B cell (primary cell): Measurements from ENCODE around the gene AGAP9. TPM values are rescaled to one million over a fixed set of nuclear protein-coding genes. Genes with fewer than 3 reads are reported as not detected.
"Not testable (repeated sequence)": the region's sequence is repeated elsewhere in the genome, so short reads cannot be mapped to it uniquely, and the experiment has no call there.

Experiments used
- ATAC-seq: fragments of 200-7000 bp; cut with Tn5 transposase; one replicate; pipeline ENCODE4 v1.10.0; 2021; ENCODE audit warnings: low read depth, mild to moderate bottlenecking, moderate number of reproducible peaks, moderate library complexity
- CTCF ChIA-PET: fragments of 350-600 bp; sonication (Branson Sonifier 250); formaldehyde crosslinking; loops from one replicate; lab custom pipeline; 2021; ENCODE audit warnings: antibody characterized with exemption, inconsistent platforms; lab: Charles Lee
- POLR2A ChIA-PET: fragments of 350-600 bp; sonication (Branson Sonifier 250); formaldehyde crosslinking; loops from one replicate; lab custom pipeline; 2021; ENCODE audit warnings: antibody characterized with exemption; lab: Charles Lee
- DNase-seq: peaks from one replicate; pipeline ENCODE4 v3.0.0; 2013
- H2AFZ ChIP-seq: 2 replicates; pipeline ENCODE4 v1.6.1; 2012; ENCODE audit warnings: mild to moderate bottlenecking, low read depth, low read length; ENCODE audit not compliant: insufficient read depth, poor library complexity, severe bottlenecking
- H3K27ac ChIP-seq, 2 donors: 1 replicate in 1 of 2; 2 replicates in 1 of 2; pipeline ENCODE4 v1.5.1; 2012 to 2013; ENCODE audit warnings: low read length in 2 of 2, mild to moderate bottlenecking in 2 of 2, moderate library complexity in 1 of 2
- H3K27me3 ChIP-seq, 4 experiments: fragments of 200-600 bp in 1 of 4; sonication (generic) in 1 of 4; replicated peaks in 1 of 4; 1 replicate in 2 of 4; 2 replicates in 2 of 4; pipeline versions ENCODE4 v1.6.1 to v1.7.0; 2013 to 2016; ENCODE audit warnings: low read length in 3 of 4, mild to moderate bottlenecking in 2 of 4, mixed read lengths in 1 of 4, moderate library complexity in 1 of 4; ENCODE audit not compliant: insufficient read depth in 4 of 4, control insufficient read depth in 3 of 4; ENCODE audit errors: control extremely low read depth in 1 of 4
- H3K36me3 ChIP-seq, 2 experiments: replicated peaks in 1 of 2; 1 replicate in 1 of 2; 2 replicates in 1 of 2; pipeline versions ENCODE4 v1.6.1 to v1.7.1; 2013; ENCODE audit warnings: low read length in 1 of 2; ENCODE audit not compliant: insufficient read depth in 2 of 2, control insufficient read depth in 1 of 2; ENCODE audit errors: control extremely low read depth in 1 of 2, extremely low read depth in 1 of 2
- H3K4me1 ChIP-seq, 2 donors: fragments of 200-600 bp in 1 of 2; sonication (generic) in 1 of 2; 1 replicate in 1 of 2; 2 replicates in 1 of 2; pipeline versions ENCODE4 v1.5.1 to v1.6.1; 2013 to 2017; ENCODE audit warnings: low read length in 2 of 2; ENCODE audit not compliant: control insufficient read depth in 2 of 2, insufficient read depth in 2 of 2
- H3K4me2 ChIP-seq: replicated peaks from 2 replicates; pipeline ENCODE3; 2012; ENCODE audit warnings: mild to moderate bottlenecking, low read depth, low read length; ENCODE audit not compliant: poor library complexity, severe bottlenecking
- H3K4me3 ChIP-seq, 5 experiments: fragments of 200-600 bp in 1 of 5; sonication (generic) in 1 of 5; 1 replicate in 3 of 5; 2 replicates in 2 of 5; pipeline versions ENCODE4 v1.5.1 to v1.7.0; 2011 to 2016; ENCODE audit warnings: low read length in 4 of 5, mild to moderate bottlenecking in 4 of 5, low read depth in 2 of 5, control low read depth in 1 of 5, moderate library complexity in 1 of 5; ENCODE audit not compliant: insufficient read depth in 1 of 5; ENCODE audit errors: control extremely low read depth in 1 of 5, extremely low read depth in 1 of 5
- H3K79me2 ChIP-seq: fragments of 200-600 bp; sonication (generic); one replicate; pipeline ENCODE4 v1.6.0; 2016; ENCODE audit warnings: low read length; ENCODE audit not compliant: control insufficient read depth, insufficient read depth
- H3K9ac ChIP-seq: fragments of 200-600 bp; sonication (generic); 2 replicates; pipeline ENCODE4 v1.6.1; 2017; ENCODE audit warnings: mild to moderate bottlenecking, low read length, moderate library complexity
- H3K9me3 ChIP-seq, 3 donors: one replicate each; pipeline versions ENCODE4 v1.6.1 to v1.7.1; 2013; ENCODE audit warnings: low read length in 2 of 3; ENCODE audit not compliant: control insufficient read depth in 2 of 3, insufficient read depth in 1 of 3; ENCODE audit errors: control extremely low read depth in 1 of 3
- H4K20me1 ChIP-seq: 2 replicates; pipeline ENCODE4 v1.6.0; 2012; ENCODE audit warnings: mild to moderate bottlenecking, low read length; ENCODE audit not compliant: insufficient read depth, control insufficient read depth, poor library complexity, severe bottlenecking
- H3K27ac Mint-ChIP-seq: one replicate; pipeline ENCODE4 v1.8.0; 2021; ENCODE audit warnings: mixed read lengths
- H3K27me3 Mint-ChIP-seq: one replicate; pipeline ENCODE4 v1.8.0; 2021; ENCODE audit warnings: mixed read lengths
- H3K4me1 Mint-ChIP-seq: one replicate; pipeline ENCODE4 v1.8.0; 2021; ENCODE audit warnings: mixed read lengths
- H3K4me3 Mint-ChIP-seq: one replicate; pipeline ENCODE4 v1.8.0; 2021; ENCODE audit warnings: mixed read lengths
- H3K9me3 Mint-ChIP-seq: one replicate; pipeline ENCODE4 v1.8.0; 2022; ENCODE audit warnings: mixed read lengths; ENCODE audit not compliant: insufficient read depth
- WGBS: methylation state at CpG from one replicate; pipeline ENCODE4 v1.1.5; 2013; ENCODE audit warnings: missing lambda C conversion rate; ENCODE audit not compliant: insufficient coverage; 5-methylcytosine and 5-hydroxymethylcytosine counted together
- intact Hi-C: fragments of 100-400 bp; cut with micrococcal nuclease; formaldehyde crosslinking; loops from one replicate; pipeline ENCODE4 v1.10.0; 2022
- polyA minus RNA-seq: library from RNA; depleted of rRNA, polyadenylated mRNA; stranded (reverse); fragments of >200 nt; gene quantifications from 2 replicates; pipeline ENCODE4 v1.2.3, GENCODE V29; 2012
- polyA plus RNA-seq: library from polyadenylated mRNA; depleted of rRNA; stranded (reverse); fragments of >200 nt; gene quantifications from 2 replicates; pipeline ENCODE4 v1.2.3, GENCODE V29; 2012
- total RNA-seq, 2 donors: library from RNA; stranded (reverse); fragments of 120-200 nt in 1 of 2; gene quantifications; 1 replicate in 1 of 2; 2 replicates in 1 of 2; pipeline versions ENCODE4 v1.2.3 to v1.2.4, GENCODE V29; 2013 to 2022

The AGAP9 gene
- total RNA-seq (6.7 and 6.8 TPM in 2 replicates), polyA plus RNA-seq (16.8 and 17.5 TPM in 2 replicates), polyA minus RNA-seq (5.8 and 8.6 TPM in 2 replicates)
- total RNA-seq (2013): 3.4 TPM

DNA sequence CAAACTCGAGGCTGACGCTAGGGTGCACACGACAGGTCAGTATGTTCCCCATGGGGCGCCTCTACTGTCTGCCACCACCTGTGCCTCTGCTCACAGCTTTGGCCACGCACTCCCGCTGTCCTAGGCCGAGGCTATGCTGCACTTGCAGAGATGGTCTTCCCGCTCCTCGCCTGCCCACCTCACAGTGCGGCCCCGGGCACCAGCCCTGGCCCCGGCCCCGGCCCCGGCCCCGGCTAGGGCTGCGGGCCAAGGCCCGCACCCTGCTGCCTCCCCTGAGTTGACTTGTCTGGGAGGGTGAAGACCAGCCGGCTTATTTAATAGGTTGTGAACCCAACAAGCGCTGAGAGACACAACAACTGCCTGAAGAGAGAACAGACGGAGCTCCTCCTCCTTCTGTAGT, at the start of gene AGAP9:
Gene AGAP9 (minus strand): TSS at position 164 of the 400 bp plus-strand sequence. CDS start 112 bp downstream, at position 52.
- H3K9me3 ChIP-seq, DNase-seq, H3K9me3 Mint-ChIP-seq, H2AFZ ChIP-seq, H3K4me3 Mint-ChIP-seq, H3K9ac ChIP-seq, POLR2A ChIA-PET, H3K4me3 ChIP-seq, H3K4me1 Mint-ChIP-seq, H3K27me3 Mint-ChIP-seq, H3K4me2 ChIP-seq, intact Hi-C loops, CTCF ChIA-PET, H3K27ac Mint-ChIP-seq, H3K27me3 ChIP-seq, H3K36me3 ChIP-seq, H3K4me1 ChIP-seq, ATAC-seq, H3K27ac ChIP-seq, H4K20me1 ChIP-seq, H3K79me2 ChIP-seq: not testable (repeated sequence)
- no CpG with 5 or more reads among the region's 20 CpGs for WGBS

DNA sequence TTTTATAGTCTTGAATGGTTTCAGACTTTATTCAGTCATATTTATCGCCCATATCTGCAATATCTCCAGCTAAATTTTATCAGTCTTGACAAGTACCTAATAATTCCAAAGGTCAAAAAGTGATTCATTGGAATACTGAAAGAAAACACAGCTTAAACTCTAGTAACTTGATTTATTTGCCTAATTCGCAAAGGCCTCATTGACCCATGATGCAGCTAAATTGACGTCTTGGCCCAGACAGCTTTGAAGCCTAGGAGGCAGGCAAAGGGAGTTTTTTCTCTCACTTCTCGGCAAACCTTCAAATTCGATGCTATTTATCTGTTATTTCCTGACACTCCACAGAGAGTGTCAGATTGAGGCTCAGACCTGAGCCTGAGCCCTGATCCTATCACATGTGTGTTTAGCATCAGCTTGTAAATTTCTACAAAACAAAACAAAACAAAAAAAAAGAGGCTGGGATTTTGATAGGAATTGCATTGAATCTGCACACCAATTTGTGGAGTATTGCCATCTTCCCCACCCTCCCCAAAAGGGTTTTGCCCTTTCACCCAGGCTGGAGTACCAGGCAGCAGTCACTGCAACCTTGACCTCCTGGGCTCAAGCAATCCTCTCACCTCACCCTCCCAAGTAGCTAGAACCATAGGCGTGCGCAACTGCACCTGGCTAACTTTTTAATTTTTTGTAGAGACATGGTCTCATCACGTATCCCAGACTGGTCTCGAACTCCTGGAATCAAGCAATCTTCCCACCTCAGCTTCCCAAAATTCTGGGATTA, 47.9 kb upstream of the AGAP9 start:
- H4K20me1 ChIP-seq, H2AFZ ChIP-seq, H3K27ac Mint-ChIP-seq, H3K4me2 ChIP-seq, H3K9me3 ChIP-seq, H3K4me1 ChIP-seq, ATAC-seq, H3K79me2 ChIP-seq, H3K9me3 Mint-ChIP-seq, H3K27me3 ChIP-seq, H3K36me3 ChIP-seq, H3K27ac ChIP-seq, H3K4me3 ChIP-seq, H3K9ac ChIP-seq, H3K4me1 Mint-ChIP-seq, DNase-seq, H3K27me3 Mint-ChIP-seq, intact Hi-C loops, CTCF ChIA-PET, H3K4me3 Mint-ChIP-seq, POLR2A ChIA-PET: not testable (repeated sequence)
- no CpG with 5 or more reads among the region's 9 CpGs for WGBS

DNA sequence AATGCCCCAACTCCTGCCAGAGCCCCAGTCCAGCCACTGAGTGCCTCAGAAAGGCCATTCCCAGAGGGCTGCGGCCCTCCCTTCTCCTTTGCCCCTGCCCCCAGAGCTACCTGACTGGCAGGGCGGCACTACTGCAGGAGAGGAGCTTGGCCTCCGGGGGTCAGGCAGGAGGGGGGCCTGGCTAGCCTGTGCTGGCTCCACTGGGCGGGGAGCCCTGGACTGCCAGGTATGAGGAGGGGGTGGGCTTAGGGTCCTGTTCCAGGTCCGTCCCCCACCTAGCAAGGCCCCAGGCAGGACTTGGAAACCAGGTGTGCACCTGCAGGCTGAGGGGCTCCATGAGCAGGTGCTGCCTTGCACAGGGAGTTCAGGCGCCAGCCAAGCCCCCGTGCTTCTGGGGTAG, 43.3 kb upstream of the AGAP9 start:
- H3K79me2 ChIP-seq, H3K4me3 ChIP-seq, H3K4me3 Mint-ChIP-seq, H3K4me1 Mint-ChIP-seq, DNase-seq, H3K27ac ChIP-seq, H2AFZ ChIP-seq, H3K9me3 Mint-ChIP-seq, H3K4me2 ChIP-seq, H3K27me3 ChIP-seq, H3K4me1 ChIP-seq, ATAC-seq, CTCF ChIA-PET, POLR2A ChIA-PET, H3K27me3 Mint-ChIP-seq, H4K20me1 ChIP-seq, H3K36me3 ChIP-seq, H3K9ac ChIP-seq, intact Hi-C loops, H3K27ac Mint-ChIP-seq, H3K9me3 ChIP-seq: not testable (repeated sequence)
- WGBS: no CpG with 5 or more reads among the region's 7 CpGs

DNA sequence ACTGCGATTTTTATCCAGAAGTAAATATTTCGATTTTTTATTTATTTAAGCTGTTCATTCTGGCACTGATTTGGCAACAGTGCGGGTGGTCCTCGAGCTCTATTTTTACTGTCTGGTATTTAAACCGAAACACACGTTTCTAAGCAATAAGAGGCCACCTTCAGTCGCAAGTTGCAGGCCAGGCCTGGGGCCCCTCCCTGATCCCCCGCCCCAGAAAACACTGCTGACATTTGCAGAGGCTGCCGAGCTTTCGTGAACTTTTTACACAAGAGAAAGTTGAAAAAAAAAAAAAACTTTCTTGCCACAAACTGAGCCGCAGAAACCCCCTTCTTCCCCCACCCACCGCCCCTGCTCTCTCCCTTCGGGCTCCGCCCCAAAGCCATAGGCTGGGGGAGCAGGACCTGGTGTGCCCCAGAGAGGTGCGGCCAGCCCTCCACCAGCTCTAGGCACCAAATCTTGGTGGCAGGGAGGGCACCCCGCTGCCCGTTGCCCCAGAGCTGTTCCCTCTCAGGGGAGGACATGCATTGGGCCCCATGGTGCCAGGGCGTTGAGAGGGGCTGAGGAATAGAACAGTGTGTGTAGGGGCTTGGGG, 42.8 kb upstream of the AGAP9 start:
- H3K9me3 Mint-ChIP-seq, H2AFZ ChIP-seq, H3K4me1 ChIP-seq, H3K4me1 Mint-ChIP-seq, H3K36me3 ChIP-seq, H3K27me3 ChIP-seq, ATAC-seq, H3K4me3 ChIP-seq, CTCF ChIA-PET, H3K79me2 ChIP-seq, intact Hi-C loops, H3K27me3 Mint-ChIP-seq, H3K27ac Mint-ChIP-seq, H3K9me3 ChIP-seq, H3K27ac ChIP-seq, DNase-seq, H3K4me2 ChIP-seq, H3K4me3 Mint-ChIP-seq, H3K9ac ChIP-seq, H4K20me1 ChIP-seq, POLR2A ChIA-PET: not testable (repeated sequence)
- 88% methylated on average over 6 of the region's 18 CpGs for whole genome bisulfite sequencing
